ENCODE measurements around the gene KRTAP20-2.

KRTAP20-2 gene

DNA sequence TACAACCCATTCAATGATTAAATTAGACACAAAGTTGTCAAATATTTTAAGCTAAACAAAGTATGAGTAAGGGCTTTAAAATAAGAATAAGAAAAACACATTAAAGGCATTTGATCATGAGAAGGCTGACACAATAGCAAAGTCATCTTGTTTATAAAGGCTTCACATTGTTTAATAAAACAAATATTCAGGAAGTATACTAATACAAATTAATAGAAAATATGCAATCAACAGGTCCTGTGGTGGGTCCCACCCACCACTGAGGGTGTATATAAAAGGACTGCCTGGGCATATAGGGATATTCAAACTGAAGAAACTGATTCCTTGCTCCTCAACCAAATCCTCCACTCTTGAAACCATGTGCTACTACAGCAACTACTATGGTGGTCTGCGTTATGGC lies at the start of gene KRTAP20-2:
Gene KRTAP20-2, plus strand, starts transcription at position 301 of the 400 bp plus-strand sequence. Its CDS starts 58 bp downstream, at position 359.
- DNase-seq = no peak

DNA sequence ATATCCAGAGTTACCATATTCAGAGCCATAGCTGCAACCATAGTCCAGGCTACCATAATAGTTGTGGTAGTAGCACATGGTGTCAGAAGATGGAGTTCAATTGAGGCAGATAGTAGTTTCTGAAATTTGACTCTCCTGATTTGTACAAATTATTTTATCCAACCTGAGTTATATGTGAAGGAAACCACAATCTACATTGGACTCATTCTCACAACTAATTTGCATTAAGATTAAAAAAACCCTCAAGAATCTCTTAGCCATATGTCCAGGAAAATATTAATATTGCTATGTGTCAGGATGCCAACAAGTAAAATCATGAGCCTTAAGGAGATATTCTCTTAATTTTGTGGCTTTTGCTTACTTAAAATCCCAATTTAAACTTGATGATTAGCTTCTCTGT lies 44.7 kb upstream of the KRTAP20-2 start, which contains the start of gene KRTAP22-2:
Gene KRTAP22-2, minus strand, starts transcription at position 101 of the 400 bp plus-strand sequence.
- no peak for DNase-seq

DNA sequence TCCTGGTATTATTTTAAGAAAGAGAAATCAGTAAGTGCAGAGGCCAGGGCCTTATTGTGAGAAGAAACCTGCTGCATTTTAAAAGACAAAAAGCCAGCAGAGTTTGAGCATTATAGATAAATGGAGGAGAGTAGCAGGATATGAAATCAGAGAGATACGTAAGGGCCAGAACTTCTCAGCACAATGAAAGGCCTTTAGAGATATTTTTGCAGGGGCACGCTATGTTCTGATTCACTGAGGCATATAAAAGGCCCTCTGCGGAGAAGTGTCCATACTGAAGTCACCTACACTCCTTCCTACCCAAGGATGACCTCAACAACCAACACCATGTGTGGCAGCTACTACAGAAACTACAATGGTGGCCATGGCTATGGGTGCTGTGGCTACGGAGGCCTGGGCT lies 42.9 kb upstream of the KRTAP20-2 start, which contains the start of gene KRTAP6-3:
Gene KRTAP6-3, plus strand, starts transcription at position 301 of the 400 bp plus-strand sequence. Its CDS starts 6 bp downstream, at position 307.
- DNase-seq = no peak

DNA sequence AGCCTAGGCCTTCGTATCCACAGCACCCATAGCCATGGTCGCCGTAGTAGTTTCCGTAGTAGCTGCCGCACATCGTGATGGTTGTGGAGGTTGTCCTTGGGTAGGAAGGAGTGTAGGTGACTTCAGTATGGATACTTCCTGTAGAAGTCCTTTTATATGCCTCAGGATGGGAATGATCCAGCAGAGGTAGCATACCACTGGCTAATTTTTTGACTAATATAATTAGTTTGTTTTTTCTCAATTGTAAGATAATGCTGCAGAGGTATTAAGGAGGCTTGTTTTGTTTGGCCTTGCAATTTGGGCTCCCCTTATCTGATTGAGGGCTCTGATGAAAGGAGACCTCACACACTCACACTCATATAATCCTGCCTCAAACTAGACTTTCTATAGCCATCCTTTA lies 36.2 kb upstream of the KRTAP20-2 start, which contains the start of gene KRTAP6-2:
Gene KRTAP6-2, minus strand, starts transcription at position 101 of the 400 bp plus-strand sequence. Its CDS starts 28 bp downstream, at position 73.
- DNase-seq = no peak

GRCh38 chr21:30600787-30601186 lies 34.2 kb upstream of the KRTAP20-2 start, which contains the start of gene KRTAP22-1:
Gene KRTAP22-1, plus strand, starts transcription at chr21:30601087.
- no peak for DNase-seq

GRCh38 chr21:30605968-30606367 lies 29.0 kb upstream of the KRTAP20-2 start:
- DNase-seq = no peak

DNA sequence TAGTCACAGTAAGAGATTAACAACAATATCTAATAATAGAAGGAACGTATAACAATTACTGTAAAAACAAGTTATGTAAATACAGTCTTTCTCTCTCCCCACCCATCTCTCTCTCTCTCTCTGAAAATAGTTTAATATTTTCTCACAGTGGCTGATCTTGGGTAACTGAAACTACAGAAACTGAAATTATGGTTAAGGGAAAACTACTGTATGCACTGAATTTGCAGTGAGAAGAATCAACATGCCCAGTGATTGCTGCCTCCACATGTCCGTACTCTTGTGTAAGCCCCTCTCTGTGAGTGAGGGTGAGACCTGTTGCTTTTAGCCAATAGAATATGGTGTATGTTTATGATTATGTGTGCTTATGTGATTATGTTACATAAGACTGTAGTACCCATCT lies 22.9 kb upstream of the KRTAP20-2 start:
- no peak for DNase-seq

DNA sequence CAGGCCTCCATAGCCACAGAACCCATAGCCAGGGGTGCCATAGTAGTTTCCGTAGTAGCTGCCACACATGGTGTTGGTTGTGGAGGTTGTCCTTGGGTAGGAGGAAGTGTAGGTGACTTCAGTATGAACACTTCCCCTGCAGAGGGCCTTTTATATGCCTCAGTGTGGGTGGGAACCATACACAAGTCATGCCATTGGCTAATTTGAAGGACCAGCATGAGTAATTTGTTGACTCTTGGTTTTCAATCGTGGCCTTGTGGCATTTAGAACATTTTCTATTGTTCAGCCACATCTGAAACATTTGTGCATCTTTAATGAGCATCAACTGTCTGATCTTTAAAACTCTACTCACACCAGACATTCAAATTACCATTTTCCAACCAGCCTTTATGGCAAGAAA lies 21.2 kb upstream of the KRTAP20-2 start, which contains the start of gene KRTAP6-1:
Gene KRTAP6-1, minus strand, starts transcription at position 95 of the 400 bp plus-strand sequence. Its CDS starts 26 bp downstream, at position 69.
- DNase-seq = no peak

DNA sequence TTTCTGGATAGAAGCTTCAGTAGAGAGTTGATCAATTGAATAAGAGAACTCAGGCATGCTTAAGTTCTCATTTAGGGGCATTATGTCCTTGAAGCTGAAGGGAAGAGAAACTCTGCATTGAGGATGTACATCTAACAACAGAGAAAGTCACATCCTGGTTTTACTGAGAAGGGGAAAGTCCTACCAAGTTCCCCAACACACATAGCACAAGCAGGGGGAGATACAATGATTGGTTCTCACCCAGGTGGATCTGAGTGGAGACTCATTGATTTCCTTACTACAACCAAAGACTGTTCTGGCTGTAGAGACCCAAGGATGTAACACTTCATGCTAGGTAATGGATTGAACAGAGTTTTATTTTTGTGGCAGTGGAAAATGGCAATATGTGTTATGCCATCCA lies 19.8 kb upstream of the KRTAP20-2 start:
- DNase-seq = no peak

GRCh38 chr21:30616125-30616524 lies 18.9 kb upstream of the KRTAP20-2 start, which contains the start of gene KRTAP20-1:
Gene KRTAP20-1, plus strand, starts transcription at chr21:30616425. Its CDS starts 30 bp downstream, at chr21:30616455.
- no peak for DNase-seq

GRCh38 chr21:30620080-30620479 lies 14.9 kb upstream of the KRTAP20-2 start:
- no peak for DNase-seq

DNA sequence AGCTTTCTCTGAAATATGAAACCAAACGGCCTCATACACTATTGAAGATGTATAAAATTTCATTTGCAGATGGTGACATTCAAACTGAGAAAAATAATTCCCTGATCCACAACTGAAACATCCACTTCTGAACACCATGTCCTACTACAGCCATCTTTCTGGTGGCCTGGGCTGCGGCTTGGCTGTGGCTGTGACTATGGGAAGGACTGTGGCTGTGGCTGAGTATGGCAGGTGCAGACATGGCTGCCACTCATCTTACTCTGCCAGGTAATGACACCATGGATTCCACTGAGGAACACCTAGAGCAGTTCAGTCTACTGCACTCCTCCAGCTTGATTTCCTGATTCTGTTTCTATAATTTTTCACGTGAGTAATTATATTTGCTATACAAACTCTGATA lies 14.5 kb upstream of the KRTAP20-2 start, which contains the start of gene KRTAP20-4:
Gene KRTAP20-4, plus strand, starts transcription at position 106 of the 400 bp plus-strand sequence.
- no peak for DNase-seq

- DNase-seq = no peak
These were observed 11.6 kb upstream of the KRTAP20-2 start for GRCh38 chr21:30623362-30623761.

DNA sequence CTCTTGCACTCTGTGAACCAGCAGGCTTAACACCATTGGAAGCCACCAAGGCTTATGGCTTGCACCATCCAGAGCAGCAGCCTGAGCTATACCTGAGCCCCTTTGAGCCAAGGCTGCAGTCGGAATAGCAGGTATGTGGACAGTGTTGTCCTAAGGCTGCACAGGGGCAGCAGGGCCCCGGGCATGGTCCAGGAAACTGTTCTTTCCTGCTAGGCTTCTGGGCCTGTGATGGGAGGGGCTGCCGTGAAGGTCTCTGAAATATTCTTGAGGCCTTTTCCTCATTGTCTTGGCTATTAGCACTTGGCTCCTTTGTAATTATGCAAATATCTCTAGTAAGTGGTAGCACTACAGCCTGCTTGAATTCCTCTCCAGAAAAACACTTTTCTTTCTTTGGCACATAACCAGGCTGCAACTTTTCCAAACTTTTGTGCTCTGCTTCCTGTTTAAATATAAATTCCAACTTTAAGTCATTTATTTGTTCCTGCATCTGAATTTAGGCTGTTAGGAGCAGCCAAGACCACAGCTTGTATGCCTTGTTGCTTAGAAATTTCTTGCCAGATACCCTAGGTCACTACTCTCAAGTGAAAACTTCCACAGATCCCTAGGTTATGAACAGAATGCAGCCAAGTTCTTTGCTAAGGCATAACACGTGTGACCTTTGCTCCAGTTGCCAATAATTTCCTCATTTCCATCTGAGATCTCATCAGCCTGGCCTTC lies 9.4 kb upstream of the KRTAP20-2 start:
- DNase-seq = no peak

- DNase-seq = no peak
These were observed 6.9 kb upstream of the KRTAP20-2 start for GRCh38 chr21:30628109-30628508.

DNA sequence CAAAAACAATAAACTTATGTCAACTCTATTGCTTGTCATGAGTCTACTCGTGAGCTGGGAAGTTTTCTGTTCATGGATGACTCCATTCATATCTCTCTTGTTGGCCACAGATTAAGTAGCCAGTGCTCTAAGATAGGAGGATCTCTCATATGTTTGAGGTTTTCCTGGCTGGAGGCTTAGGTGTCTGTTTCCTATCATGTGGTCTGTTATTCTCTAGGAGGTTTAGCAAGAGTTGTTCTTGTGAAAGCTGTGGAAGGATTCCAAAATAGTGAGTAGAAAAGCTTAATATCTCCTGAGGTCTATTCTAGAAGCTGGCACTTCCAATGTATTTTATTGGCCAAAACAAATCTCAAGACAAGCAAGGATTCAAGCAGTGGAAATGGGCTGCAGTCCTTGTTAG lies 5.8 kb upstream of the KRTAP20-2 start:
- DNase-seq = no peak

GRCh38 chr21:30638686-30639085 lies 3.7 kb downstream of the KRTAP20-2 start:
- no peak for DNase-seq

GRCh38 chr21:30642564-30642963 lies 7.6 kb downstream of the KRTAP20-2 start, which contains the start of gene KRTAP20-3:
Gene KRTAP20-3, plus strand, starts transcription at chr21:30642864.
- no peak for DNase-seq

- DNase-seq = no peak
These were observed 12.0 kb downstream of the KRTAP20-2 start for GRCh38 chr21:30646904-30647414.

DNA sequence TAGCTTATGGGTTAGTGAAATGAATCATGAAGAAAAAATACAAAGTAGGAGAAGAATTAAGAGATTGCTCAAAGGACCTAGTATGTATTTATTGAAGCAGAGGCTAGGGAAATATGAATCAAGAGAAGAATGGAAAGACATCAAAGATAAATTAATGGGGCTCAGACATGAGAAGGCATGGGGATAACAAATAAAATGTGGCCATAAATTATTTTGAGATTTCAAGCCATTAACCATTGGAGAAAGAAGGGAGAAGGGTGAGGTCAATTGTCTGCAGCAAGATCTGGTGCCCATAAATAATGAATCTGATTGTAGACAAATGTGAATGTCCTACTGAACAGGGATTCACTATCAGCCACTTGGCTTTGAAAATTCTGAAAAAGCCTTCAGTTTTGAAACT lies 17.9 kb downstream of the KRTAP20-2 start:
- no peak for DNase-seq

- no peak for DNase-seq
These were observed 33.8 kb downstream of the KRTAP20-2 start for GRCh38 chr21:30668776-30669175.

GRCh38 chr21:30672985-30673650 lies 38.1 kb downstream of the KRTAP20-2 start:
- no peak for DNase-seq

DNA sequence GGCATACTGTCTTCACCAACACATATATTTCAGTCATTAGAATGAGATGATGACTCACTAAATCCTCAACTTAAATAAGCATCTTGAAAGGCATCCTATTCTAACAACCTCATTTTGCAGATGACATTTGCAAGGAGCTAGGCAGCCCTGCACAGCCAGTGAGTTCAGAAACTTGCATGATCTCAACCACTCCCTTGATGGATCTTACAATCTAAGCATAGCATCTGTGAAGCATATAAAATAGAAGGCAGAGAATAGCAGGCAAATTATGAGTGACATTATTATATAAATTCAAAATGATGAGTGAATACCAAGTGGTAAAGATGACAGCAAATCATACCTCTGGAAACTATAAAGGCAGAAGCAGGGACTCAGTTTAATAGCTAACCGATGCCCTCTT lies 39.3 kb downstream of the KRTAP20-2 start:
- no peak for DNase-seq
